GM10248 (cell line): ENCODE measurements around the gene EHD2.

ENCODE experiments used
- CTCF ChIA-PET: fragments of 300-600 bp; sonication (Branson Sonifier 250); formaldehyde crosslinking; extraction: SDS; loops from one replicate; lab custom pipeline; 2021; ENCODE audit warnings: antibody characterized with exemption; lab: Yijun Ruan, JAX
- POLR2A ChIA-PET: fragments of 350-650 bp; sonication (Branson Sonifier 250); formaldehyde crosslinking; extraction: SDS; loops from one replicate; lab custom pipeline; 2020; ENCODE audit warnings: antibody characterized with exemption; lab: Yijun Ruan, JAX
- DNase-seq: peaks from one replicate; pipeline ENCODE4 v3.0.0; 2012; ENCODE audit errors: extremely low spot score
- TF ChIP-seq, protein P1 (sequence below): IDR thresholded peaks from 2 replicates; pipeline ENCODE4 v1.5.1; 2012; ENCODE audit warnings: mild to moderate bottlenecking, low read depth; ENCODE audit errors: extremely low read depth, missing control alignments, control extremely low read depth

The EHD2 gene

DNA sequence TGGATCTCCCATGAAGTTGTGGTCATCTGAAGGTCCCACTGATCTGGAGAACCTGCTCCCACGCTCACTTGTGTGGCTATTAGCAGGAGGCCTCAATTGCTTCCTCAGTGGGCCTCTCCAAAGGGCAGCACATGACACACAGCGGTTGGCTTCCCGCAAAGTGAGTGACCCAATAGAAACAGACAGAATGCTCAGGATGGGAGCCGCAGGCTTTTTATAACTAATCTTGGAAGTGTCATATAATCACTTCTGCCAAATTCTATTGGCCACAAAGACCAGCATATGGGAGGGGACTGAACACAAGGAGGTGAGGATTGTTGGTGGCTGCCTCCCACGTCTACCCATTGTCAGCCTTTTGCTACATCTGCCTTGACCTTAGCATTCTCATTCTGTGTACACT lies 22.1 kb upstream of the EHD2 start:
- CTCF ChIA-PET = interaction anchor here (0.8 to 2.1 kb wide), 5 partner anchors 8 to 255 kb away, joined by 3 to 14 read pairs (median 3); no protein-coding TSS in a partner anchor
- POLR2A ChIA-PET = no interaction called here

DNA sequence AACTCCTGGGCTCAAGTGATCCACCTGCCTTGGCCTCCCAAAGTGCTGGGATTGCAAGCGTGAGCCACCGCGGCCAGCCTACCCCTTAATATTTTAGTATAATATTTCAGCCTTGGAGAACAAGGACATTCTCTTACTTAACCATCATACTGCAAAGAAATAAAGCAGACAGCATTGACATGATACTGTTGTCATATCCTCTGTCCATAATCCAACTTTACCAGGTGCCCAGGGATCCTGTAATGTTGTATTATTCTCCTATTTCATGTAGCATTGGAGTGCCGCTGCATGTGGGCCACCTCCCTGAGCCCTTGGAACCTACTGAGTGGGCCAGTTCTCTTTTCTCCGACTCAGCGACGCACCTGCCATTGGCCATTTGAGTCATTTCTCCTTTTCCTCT lies 21.4 kb upstream of the EHD2 start:
- TF ChIP-seq, protein P1, sequence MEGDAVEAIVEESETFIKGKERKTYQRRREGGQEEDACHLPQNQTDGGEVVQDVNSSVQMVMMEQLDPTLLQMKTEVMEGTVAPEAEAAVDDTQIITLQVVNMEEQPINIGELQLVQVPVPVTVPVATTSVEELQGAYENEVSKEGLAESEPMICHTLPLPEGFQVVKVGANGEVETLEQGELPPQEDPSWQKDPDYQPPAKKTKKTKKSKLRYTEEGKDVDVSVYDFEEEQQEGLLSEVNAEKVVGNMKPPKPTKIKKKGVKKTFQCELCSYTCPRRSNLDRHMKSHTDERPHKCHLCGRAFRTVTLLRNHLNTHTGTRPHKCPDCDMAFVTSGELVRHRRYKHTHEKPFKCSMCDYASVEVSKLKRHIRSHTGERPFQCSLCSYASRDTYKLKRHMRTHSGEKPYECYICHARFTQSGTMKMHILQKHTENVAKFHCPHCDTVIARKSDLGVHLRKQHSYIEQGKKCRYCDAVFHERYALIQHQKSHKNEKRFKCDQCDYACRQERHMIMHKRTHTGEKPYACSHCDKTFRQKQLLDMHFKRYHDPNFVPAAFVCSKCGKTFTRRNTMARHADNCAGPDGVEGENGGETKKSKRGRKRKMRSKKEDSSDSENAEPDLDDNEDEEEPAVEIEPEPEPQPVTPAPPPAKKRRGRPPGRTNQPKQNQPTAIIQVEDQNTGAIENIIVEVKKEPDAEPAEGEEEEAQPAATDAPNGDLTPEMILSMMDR = no peak
- CTCF ChIA-PET = interaction anchor here (0.8 kb wide), 1 partner anchor 256 kb away, joined by 4 read pairs; no protein-coding TSS in a partner anchor
- POLR2A ChIA-PET = no interaction called here
- no peak for DNase-seq

More for the DNA sequence above, 22.1 kb upstream of the EHD2 start:
- TF ChIP-seq, protein P1 = no peak
- DNase-seq = no peak

DNA sequence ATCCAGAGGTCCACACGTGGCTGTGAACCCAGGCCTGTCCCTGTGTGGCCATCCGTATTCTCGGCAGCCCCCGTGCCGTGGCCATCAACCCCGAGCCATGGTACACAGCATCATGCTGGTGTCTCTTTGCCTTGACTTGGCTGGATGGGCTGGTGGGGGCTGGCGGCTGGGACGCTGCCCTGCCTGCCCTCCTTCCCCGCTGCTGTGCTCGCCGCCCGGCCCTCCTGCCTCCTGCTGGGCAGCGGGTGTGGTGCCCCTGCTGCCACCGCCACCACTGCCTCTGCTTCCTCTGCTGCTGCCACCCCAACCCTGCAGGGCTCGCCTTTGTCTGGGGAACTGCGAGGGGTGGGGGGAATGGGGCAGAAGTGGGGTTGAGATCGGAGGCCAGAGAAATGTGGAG lies 19.7 kb upstream of the EHD2 start:
- DNase-seq = no peak
- CTCF ChIA-PET = interaction anchor here (0.9 to 1.2 kb wide), 2 partner anchors 257 to 302 kb away, joined by 3 to 4 read pairs; no protein-coding TSS in a partner anchor
- POLR2A ChIA-PET = no interaction called here
- TF ChIP-seq, protein P1 = no peak

DNA sequence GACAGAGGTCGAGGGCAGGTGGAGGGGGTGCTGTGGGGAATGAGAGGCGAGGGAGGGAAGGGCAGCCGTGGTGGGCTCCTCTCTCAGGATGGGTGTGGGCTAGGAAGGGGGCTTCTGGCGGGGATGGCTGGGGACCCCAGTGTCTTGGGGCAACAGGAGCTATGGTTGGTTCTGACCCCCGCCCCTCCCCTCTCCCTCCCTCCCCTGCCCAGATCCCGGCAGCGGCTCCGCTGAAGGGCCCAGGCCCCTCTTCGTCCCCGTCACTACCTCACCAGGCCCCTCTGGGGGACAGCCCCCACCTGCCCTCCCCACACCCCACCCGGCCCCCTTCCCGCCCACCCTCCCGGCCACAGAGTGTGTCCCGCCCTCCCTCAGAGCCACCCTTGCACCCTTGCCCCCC lies 19.3 kb upstream of the EHD2 start:
- TF ChIP-seq, protein P1 = no peak
- ChIA-PET CTCF (no interaction called here), POLR2A (no interaction called here)
- DNase-seq = no peak

DNA sequence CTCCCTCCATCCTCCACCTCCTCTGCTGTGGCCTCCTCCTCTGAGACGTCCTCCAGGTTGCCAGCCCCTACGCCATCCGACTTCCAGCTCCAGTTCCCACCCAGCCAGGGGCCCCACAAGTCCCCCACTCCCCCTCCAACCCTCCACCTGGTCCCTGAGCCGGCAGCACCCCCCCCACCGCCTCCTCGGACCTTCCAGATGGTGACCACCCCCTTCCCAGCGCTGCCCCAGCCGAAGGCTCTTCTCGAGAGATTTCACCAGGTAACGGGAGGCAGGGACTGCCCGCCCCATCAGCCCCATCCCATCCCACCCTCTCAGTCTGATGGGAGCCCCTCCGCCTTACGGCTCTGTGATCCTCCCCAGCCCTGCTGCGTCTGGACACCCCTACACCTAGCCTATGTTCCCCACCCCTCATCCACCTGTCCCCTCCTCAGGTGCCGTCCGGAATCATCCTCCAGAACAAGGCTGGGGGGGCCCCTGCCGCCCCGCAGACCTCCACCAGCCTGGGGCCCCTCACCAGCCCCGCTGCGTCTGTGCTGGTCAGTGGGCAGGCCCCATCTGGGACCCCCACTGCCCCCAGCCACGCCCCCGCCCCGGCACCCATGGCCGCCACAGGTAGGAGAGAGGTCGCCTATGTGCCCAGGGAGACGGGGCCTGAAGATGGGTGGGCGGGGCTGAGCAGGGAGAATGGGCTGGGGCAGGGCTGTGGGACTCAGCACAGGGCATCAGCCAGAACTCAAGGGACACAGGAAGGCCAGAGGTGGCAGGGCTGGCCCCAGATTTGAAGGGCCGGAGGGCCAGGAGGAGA lies 18.6 kb upstream of the EHD2 start:
- no peak for DNase-seq
- TF ChIP-seq, protein P1 = no peak
- ChIA-PET CTCF (no interaction called here), POLR2A (no interaction called here)

DNA sequence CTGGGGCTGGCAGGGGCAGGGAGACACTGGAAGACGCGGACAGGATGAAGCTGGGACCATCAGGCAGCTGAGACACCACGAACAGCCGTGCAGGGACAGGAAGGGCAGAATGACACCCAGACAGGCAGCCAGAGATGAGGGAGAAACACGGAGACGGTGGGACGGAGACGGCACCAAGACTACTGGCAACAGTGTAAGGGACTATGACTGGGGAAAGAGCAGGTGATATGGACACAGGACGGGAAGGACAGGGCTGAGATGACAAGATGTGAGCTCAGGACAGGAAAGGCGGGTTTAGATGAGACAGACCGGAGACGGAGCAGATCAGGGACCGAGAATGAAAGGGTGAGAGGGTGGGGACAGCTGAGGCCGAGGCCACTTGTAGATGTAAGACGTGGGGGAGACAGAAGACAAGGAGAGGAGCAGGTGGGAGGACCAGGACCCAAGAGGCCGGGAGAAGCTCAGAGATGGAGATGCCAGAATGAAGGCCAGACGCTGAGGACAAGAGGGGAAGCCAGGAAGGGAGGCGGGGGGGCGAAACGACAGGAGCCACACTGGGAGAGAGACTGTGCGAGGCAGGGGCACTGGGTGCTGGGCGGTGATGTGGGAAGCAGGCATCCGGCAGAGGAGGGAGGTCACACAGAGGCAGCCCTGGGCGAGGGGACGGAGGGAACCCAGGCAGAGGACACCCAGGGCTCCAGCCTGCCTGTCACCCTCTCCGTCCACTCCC lies 17.5 kb upstream of the EHD2 start:
- POLR2A ChIA-PET = no interaction called here
- TF ChIP-seq, protein P1 = no peak
- CTCF ChIA-PET = interaction anchor here (1.1 to 15.6 kb wide), 5 partner anchors 11 to 259 kb away, joined by 4 to 288 read pairs (median 6); partner anchors contain the start of genes KPTN and NAPA
- no peak for DNase-seq
